CD4-positive, alpha-beta T cell treated with Interleukin-21 for 1 hour (primary cell): ENCODE data around the gene GRID2.
"Not testable (repeated sequence)": the region's sequence is repeated elsewhere in the genome, so short reads cannot be mapped to it uniquely, and the experiment has no call there.

Source experiments
- DNase-seq: peaks from one replicate; pipeline ENCODE4 v3.0.0-alpha.2; 2020

GRID2 gene

DNA sequence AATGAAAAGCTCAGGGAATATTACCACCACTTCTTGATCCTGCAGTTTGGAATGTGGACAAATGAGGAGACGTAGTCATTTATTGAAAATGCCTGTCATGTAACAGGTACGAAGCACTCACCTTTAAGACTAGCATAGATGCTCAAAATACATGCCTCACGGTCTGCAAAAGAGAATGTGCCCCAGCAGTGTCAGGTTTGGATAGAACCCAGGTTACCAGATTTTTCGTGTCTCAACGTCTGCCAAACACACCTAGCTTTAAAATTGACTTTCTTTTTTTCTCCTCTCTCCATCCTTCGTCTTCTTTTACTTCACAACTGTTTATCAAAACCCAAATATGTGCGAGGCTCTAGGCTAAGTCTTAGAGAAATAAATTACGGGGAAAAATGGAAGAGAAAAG, 918.0 kb downstream of the GRID2 start:
- no peak for DNase-seq

DNA sequence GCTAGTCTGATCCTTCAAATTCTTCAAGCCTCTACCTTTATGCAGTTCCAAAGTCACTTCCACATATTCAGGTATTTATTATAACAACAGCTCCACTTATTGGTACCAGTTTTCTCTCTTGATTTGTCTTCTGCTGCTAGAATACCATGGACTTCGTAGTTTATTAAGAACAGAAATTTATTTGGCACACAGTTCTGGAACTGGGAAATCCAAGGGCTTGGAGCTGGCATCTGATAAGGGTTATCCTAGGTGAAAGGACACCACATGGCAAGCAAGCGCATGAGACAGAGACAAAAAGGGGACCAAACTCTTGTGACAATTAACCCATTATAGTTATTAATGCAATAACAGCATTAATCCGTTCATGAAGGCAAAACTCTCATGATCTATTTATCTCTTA, 924.3 kb downstream of the GRID2 start:
- DNase-seq: no peak

DNA sequence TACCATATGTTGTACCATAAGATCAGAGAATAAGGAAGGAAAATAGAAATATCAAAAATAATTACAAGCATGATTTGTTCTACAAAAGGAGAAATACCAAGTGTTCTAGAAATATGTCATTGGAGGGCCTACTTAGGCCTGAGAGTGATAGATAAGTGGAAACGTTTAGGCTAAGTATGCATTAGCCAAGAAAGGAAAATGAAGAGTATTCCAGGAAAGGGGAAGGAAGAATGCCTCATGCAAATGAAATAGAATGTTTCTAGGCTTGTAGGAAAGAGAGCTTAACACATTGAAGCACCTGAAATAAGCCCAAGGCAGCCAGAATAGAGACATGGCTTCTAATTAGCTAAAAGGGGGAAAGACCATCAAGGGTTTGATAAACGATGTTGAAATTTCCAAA, 929.1 kb downstream of the GRID2 start:
- DNase-seq: no peak

DNA sequence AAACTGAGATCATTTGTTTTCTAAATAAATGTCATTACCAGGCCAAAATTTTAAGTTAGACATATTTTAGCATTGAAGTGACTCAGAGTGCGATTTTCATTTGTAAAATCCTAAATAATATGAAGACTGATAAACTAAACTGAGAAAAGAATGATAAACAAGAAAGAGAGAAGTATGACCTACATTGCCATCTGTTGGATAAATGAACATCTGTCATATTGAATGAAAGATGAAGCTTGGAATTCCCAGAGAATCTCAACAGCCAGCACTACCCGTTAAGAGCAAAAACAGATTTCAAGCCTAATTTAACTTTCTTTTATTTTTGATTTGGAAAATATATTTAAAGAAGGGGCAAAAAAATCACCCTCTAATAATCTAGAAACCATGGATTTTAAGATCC, 933.8 kb downstream of the GRID2 start:
- no peak for DNase-seq

DNA sequence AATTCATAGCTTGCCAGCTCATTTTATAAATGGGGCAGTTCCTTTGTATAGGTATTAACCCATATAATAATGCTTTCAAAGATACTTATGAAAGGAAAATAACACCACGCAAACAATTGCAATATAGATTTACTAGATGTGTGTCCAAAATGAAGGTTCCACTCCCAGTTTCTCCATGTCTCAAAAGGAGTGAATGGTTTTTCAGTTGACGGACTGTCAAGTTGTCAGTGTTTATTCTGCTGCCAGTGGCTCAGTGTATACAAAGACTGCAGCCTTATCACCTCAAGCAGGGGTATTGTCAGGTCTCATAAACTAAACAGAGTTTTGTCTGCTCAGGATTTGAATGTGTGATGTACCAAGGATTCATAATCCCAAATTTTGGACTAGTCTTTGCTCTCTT, 939.5 kb downstream of the GRID2 start:
- DNase-seq: no peak

DNA sequence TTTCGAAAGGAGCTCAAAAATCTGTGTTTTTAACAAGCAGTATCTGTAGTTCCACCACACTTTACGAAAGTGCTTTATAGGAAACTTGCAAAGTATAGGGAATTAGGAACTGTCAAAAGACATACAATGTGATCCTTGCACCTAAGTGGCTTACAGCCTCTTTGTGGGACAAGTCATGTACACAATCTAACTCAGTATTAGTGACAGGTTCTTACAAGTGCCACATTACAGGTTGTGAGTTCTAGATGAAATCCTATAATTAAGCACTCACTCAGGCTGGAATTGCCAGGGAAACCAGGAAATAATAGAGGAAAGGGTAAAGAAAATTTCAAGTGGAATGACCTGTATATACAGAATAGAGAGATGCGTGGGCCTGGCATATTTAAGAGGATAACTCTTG, 957.4 kb downstream of the GRID2 start:
- no peak for DNase-seq

DNA sequence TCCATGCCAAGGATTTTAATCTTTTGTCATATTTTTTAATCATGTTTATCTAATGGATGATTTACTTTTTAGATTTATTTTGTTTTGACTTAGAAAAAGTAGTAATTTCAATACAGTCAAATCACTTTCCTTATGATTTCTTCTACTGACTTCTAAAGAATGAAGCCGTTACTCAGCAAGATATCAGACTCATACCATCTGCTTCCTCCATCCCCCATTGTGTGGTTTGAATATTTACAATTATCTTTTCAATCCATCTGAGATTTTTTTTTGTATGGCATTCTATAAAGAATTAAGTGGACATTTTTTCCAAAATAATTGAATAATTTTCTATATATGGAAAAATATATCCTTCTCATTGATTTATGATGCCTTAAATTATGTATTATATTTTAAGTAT, 959.4 kb downstream of the GRID2 start:
- no peak for DNase-seq

DNA sequence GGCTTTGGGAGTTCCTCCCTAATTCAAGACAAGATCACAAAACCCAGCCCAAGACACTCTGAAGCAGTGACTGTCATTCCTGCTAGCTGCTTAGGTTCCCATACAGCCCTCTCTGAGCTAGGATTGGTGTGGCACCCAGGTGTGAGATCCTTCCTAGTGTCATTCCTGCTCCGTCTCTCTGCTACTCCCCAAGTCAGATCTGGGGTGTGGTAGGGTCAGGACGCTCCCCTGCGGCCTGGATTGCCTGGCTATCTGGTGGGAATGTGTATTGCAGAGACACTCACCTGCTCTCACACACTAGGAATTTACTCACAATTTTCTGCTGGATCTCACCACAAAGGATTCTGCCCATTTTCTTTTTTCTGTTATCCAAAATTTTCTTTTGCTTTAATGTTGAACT, 964.0 kb downstream of the GRID2 start:
- no peak for DNase-seq

DNA sequence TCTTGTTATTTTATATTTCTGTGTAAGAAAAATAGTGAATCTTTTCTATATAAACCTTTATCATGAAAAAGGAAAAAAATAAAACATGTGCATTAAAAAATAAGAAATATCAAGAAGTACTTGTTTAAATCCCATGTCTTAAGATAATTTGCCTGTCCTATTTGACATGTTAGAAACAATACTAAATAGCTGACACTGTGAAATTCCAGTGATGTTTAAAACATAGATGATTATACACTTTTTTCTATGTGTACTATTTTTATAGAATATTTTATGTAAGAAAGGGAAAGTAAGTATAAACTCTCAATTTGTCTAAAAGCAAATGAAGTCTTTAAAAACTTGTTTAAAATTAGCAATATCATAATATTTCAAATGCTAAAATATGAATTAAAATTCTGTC, 981.6 kb downstream of the GRID2 start:
- no peak for DNase-seq

DNA sequence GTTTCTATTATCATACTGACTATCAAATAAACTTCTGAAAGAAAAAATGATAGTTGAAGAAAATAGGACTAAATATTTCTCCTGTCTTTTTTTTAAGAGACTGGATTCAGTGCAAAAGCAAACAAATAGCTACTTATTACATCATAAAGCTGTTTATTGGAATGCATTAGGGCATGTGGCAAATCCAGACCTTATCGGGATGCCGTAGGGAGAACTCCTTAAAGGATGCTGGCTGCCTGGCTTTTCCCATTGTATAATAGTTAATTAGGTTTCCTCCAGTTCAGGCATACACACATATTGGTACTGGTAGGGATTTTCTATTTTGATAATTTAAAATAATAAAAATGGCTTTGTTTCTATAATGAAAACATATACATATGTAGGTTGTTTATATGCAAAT, 985.5 kb downstream of the GRID2 start:
- DNase-seq: no peak

DNA sequence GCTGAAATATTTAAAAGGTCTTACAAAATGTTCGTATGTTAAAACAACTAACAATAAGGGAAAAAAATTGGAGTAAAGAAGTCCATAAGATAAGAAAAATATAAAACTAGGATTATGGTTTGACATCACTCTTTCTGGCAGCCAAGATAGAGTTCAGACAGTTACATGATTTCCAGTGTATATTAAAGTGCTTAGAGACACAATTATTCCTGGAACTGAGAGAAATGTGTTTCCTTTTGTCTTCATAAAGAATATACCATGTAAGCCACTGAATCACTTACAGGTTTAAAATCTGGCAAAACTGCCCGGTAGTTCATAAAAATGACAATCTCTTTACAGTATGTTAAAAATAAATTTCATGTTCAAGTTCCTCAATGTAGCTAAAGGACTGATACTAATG, 986.1 kb downstream of the GRID2 start:
- no peak for DNase-seq

DNA sequence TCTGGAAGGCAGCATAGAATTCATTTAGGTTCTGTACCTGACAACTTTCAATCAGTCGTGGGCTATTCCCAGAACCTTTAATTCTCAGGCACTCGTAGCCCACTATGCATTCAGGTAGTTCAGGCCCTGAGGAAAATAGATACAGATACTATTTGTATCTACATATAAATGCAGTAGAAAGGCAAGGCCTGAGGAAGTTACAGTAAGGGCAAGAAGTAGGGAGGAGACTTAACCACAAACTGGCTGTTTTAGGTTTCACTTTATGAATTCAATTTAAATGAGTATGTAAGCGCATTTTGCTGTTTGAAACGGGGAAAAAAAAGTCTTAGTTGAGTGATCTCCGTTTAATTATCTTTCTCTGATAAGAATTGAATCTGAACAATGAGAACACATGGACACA, 995.4 kb downstream of the GRID2 start:
- no peak for DNase-seq

DNA sequence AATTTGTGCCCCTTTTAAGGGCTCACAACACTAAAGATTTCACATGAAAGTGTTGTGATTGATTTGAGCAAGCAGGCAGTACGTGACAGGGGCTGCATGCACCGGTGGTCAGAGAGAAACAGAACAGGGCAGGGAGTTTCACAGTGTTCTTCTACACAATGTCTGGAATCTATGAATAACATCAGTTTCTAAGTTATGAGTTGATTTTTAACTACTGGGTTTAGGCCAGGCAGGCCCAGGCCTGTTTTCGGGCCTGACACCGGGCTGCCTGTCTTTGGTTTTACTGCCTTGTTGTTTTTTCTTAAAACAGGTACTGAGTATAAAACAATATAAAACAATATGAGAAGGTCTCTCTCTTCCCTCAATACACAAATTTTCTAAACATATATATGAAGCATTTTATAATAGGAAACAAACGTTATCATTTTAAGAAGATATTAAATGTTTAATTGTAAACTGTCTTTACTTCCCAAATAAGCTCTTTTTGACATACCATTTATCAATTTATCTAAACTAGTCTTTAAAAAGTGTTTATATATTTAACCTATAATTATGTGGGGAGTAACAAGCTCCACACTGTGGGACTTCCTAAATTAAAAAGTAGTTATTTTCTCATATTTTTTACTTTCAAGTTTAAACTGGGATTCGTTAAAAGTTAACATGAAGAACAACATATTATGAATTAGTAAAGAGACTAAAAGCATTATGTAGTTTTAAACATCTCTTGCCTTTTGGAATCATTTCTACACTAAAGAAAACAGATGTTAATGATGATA, 997.2 kb downstream of the GRID2 start:
- not testable (repeated sequence) for DNase-seq

DNA sequence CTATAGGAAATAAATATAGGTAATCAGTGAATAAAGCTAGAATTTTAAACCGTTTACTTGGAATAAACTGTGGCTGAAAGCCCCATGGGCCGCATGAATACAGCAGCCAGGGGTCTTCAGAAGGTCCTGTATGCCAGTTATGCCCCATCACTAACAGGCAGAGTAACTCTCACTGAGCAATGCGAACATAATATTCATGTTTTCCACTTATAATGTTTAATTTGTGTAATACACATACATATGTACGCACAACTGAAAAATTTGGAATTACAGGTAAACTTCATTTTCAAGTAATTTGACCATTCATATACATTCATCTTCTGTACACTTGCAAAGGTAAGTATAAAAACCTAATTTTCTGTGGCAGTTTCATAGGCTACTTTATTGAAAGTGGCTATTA, 998.5 kb downstream of the GRID2 start:
- no peak for DNase-seq

DNA sequence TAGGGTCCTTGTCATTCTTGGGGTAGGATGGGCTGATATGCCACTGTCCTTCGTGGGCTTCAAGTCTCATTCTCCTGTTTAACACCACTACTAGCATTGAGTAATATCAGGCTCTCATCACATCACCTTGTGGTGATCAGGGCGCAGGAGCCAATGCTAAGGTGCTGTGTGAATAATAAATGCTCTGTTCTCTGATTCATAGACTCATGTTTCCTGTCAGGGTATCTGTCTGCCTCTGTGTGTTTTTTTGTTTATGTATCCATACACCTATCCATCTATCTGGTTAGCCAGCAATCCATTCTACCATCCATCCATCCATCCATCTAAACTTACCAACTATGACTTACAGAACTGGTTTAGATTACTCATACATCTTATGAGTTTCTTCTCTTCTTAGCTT, 999.7 kb downstream of the GRID2 start:
- no peak for DNase-seq

DNA sequence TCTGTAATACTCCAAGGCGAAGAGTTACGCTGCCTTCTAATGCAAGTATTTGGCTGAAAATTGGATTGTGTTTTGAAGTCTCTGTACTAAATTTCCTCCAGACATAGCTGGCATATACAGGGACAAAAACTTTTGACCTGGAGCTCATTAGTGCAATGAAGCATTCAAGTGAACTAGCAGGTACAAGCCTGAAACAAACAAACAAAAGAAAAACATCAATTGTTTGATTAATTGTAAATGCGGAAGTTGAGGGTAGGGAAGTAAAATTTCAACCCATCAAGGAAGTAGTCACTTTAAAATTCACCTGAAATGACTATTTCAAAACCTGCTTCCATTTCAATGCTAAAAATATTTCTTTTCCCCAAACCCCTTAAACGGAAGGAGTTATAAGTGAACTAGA, 1008.5 kb downstream of the GRID2 start:
- no peak for DNase-seq

DNA sequence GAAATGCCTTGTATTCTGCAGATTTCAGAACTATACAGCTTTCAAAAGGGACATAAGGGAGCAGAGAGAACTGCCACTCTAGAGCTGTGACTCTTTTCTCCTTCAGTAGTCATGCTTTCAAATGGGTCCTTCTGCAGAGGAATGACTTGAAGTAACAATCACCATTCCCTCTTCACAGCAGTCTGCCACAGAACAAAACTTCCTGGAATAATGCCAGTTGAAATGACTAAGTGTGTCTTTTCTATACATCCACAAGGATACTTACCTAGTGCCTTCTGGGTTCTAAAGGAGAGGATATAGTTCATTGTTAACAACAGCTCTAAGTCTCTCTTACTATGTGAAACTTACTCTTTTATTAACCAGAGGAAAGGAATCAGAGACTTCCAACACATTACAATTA, 1009.4 kb downstream of the GRID2 start:
- DNase-seq: no peak

DNA sequence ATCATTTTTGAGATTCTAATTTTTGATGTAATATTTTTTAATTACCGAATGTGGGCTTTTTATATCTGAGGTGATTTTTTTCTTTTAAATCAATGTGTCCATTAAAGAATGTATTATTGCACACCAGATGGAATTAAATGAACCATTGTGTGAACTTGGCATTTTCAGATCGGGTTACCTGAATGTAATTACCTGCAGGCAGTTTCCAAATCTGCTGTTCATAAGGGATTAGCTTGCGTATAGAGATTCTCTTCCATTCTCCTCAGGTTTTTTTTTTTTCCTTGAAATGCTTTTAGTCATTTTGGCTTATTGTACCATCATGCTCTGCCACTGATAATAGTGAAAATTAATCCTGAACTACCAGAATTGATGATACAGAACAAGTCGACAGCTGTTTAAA, 1013.3 kb downstream of the GRID2 start:
- DNase-seq: no peak

DNA sequence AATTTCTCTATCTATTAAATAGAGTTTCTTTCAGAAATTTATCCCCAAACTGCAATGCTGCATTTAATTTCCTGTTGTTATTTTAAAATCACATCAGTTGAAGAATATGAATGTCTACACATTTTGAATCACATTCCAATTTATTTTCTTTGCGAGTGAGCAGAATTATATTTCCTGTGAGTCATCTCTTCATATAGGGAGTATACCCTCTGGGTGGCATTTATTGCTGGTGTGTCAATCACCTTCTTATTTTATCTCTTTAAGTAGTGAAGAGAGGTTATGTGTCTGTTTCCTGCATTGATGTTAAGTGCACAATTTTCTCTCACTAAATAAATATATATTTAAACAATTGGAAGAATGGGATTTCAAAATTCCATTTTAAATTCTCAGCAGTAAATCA, 1013.8 kb downstream of the GRID2 start:
- no peak for DNase-seq

DNA sequence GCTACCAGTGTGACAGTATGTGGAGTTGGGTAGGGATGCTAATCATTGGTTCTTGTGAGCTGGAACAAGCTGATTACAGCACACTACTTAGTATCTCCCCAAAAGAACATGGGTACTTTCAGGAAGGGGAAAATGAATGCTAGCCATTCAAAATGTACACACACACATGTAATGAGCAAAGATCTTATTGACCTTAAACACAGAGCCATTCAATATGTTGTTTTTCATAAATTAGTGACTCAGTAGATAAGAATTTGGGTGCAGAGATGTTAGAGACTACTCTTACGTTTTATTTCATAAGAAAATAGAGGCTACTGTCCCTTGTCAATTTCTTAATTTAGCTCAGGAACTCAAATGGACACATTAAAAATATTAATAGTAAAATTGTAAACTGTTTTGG, 1015.3 kb downstream of the GRID2 start:
- DNase-seq: no peak

DNA sequence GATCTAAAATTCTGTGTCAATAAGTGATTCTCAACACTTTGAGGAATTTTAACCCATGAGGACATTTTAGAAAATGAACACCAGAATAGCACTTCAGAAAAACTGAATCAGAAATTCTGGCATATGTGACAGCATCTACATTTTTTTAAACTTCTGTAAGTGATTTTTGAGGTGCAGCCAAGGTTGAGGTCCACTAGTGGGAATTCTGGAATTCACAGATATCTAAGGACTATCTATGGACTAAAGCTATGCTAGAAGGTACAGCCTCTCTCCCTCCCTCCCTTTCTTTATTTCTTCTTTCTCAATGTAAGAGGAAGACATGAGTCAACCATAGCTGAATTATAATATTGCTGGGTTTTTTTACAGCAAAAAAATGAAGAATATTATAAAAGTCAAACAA, 1016.6 kb downstream of the GRID2 start:
- DNase-seq: no peak

DNA sequence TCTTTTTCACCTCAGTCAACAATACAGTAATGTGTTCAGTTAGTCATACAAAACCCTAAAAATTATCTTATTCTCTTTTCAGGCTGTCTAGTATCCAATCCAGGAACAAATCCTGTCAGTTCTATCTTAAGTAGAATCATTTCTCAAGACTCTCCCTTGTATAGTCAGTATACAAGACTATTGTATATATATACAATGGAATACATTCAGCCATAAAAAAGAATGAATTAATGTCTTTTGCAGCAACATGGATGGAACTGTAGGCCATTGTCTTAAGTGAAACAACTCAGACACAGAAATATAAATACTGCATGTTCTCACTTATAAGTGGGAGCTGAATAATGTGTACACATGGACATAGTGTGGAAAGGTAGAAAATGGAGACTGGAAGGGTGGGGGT, 1023.6 kb downstream of the GRID2 start:
- DNase-seq: no peak

DNA sequence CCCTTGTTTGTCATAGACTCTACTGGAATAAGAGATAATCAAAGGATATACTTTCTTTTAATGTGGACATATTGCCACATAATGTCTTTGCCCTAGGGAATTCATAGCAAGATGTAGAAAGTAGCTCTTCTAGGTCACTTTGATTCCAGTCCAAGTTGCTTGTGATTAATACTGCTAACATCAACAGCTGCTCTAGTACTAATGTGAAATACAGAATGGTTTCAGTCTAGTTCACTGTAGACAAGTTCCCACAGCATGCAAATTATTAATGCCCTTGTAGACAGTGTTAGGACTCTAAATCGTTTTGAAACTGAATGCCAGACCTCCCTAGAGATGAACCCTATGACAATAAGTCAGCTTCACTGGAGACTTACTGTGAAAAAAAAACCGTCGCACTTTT, 1030.2 kb downstream of the GRID2 start:
- DNase-seq: no peak

DNA sequence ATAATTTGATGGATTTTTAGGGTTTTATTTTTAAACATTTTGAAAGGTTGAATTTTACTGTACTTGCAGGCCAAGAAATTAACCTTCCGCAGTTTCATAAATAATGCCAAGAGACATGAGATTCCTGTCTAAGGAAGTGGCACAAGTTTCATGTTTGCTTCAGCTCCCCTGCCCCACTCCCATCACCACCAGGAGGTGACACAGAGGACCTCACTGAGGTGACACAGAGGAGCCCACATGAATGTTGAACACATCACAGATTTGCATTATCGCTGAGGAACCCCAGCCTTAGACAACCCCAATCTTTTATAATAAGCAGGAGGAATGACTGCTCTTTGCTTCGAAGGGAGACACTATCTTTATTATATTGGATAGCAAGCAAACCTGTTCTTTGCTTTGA, 1033.4 kb downstream of the GRID2 start:
- DNase-seq: no peak

DNA sequence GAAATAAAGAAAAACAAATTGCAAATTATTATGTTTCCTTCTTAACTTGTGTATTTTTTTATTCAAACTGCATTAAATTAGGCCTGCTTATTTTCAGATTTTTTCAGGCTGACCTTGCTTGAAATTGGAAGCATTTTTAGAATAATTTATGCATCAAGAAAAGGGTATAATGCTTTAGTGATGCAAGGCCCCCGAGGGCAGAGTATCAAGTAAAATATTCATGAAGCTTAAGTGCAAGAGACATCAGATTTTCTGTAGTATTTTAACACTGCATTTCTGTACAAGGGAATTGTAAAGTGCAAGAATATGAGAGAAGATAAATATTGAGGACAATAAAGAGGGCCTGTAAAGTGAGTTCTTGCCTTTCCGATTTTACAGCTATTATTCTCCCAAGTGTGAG, 1039.0 kb downstream of the GRID2 start:
- DNase-seq: no peak

DNA sequence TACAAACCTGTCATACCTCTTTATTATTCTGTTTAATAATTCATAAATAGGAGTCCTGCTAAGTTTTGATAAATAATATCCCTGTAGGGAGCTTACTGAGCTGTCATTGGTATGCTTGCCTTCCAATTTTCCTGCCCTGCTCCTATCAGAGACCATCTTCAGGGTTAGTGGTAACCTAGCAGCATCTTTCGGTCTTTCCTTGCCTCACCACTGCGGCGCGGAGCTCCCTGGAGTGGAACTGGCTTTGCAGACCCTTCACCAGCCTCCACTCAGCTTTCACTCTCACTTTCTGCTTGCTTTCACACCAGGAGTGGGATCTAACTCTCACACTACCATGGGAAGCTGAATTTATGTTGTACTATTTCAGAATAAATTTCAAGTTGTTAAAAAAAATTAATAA, 1043.1 kb downstream of the GRID2 start:
- no peak for DNase-seq
